ENCODE results near the gene NPPA. TPM values are rescaled to one million over a fixed set of nuclear protein-coding genes. Genes with fewer than 3 reads are reported as not detected.
A peak's percentile ranks its signal among the peaks of the same experiment; 100 is the strongest.

NPPA gene
- total and polyA plus RNA-seq, 9 of the 15 experiments (the other 6 are each of a cell fraction or from before 2014, with no cell fraction given) = not detected

- TF ChIP-seq SP1 (CRISPR knock-in tag; IDR thresholded peaks at IDR 0.05) (peak; percentile 60), HCFC1 (IDR thresholded peaks at IDR 0.05; ENCODE audit: low read depth, low read length) (no peak), ZNF143 (CRISPR knock-in tag; IDR thresholded peaks at IDR 0.05) (0 out of 2 replicates have a peak, but pooled peaks have one; percentile 42), CXXC5 (CRISPR knock-in tag; IDR thresholded peaks at IDR 0.05) (peak; percentile 49; the same call in 1 of the 2 replicates), PYGO2 (tag; IDR thresholded peaks at IDR 0.05) (no peak), FOS (IDR thresholded peaks at IDR 0.05; ENCODE audit: extremely low read depth, insufficient read length) (no peak), FOXJ2 (tag; IDR thresholded peaks at IDR 0.05) (0 out of 2 replicates have a peak, but pooled peaks have one; percentile 17), KLF16 (IDR thresholded peaks at IDR 0.05) (peak; percentile 60; the same call in 1 of the 2 replicates), LEF1 (IDR thresholded peaks at IDR 0.05) (no peak), REST (IDR thresholded peaks at IDR 0.05; ENCODE audit: borderline replicate concordance) (peak; percentile 96), REST (CRISPR knock-in tag; IDR thresholded peaks at IDR 0.05; ENCODE audit: low read depth) (peak; percentile 68; the same call in 1 of the 2 replicates), ZNF347 (CRISPR knock-in tag; IDR thresholded peaks at IDR 0.05; ENCODE audit: low read depth) (no peak), DMBX1 (CRISPR knock-in tag; IDR thresholded peaks at IDR 0.05; ENCODE audit: borderline replicate concordance) (0 out of 2 replicates have a peak, but pooled peaks have one; percentile 62), YY1 (IDR thresholded peaks at IDR 0.05; ENCODE audit: borderline replicate concordance in 1 of 3, control insufficient read depth in 1 of 3, extremely low read depth in 1 of 3, insufficient read depth in 3 of 3, insufficient read length in 1 of 3, insufficient replicate concordance in 2 of 3, low read depth in 1 of 3, low read length in 2 of 3) (peak in 1 of 3 experiments; percentile 22), TGIF2 (CRISPR knock-in tag; IDR thresholded peaks at IDR 0.05) (no peak), ZNF699 (CRISPR knock-in tag; IDR thresholded peaks at IDR 0.05; ENCODE audit: insufficient replicate concordance) (no peak), NCOR1 (IDR thresholded peaks at IDR 0.05) (0 out of 2 replicates have a peak, but pooled peaks have one; percentile 19), POLR2G (IDR thresholded peaks at IDR 0.05; ENCODE audit: low read depth, low read length) (peak; percentile 52; the same call in 1 of the 2 replicates), KAT7 (CRISPR knock-in tag; IDR thresholded peaks at IDR 0.05; ENCODE audit: borderline replicate concordance) (no peak), POLR2AphosphoS2 (IDR thresholded peaks at IDR 0.05; ENCODE audit: low read length) (peak; percentile 65; the same call in 1 of the 2 replicates)
Measured at GRCh38 chr1:11838349-11839272, 9.0 kb downstream of the NPPA start (continued).

Measured in K562 (cell line).